HG03103 (cell line): ENCODE data around the gene PHYHIPL.

Source experiments
- ATAC-seq: cut with Tn5 transposase; IDR thresholded peaks from one replicate; pipeline ENCODE4 v1.9.1; 2021; ENCODE audit warnings: low read depth; ENCODE audit not compliant: unreplicated experiment

The PHYHIPL gene

DNA sequence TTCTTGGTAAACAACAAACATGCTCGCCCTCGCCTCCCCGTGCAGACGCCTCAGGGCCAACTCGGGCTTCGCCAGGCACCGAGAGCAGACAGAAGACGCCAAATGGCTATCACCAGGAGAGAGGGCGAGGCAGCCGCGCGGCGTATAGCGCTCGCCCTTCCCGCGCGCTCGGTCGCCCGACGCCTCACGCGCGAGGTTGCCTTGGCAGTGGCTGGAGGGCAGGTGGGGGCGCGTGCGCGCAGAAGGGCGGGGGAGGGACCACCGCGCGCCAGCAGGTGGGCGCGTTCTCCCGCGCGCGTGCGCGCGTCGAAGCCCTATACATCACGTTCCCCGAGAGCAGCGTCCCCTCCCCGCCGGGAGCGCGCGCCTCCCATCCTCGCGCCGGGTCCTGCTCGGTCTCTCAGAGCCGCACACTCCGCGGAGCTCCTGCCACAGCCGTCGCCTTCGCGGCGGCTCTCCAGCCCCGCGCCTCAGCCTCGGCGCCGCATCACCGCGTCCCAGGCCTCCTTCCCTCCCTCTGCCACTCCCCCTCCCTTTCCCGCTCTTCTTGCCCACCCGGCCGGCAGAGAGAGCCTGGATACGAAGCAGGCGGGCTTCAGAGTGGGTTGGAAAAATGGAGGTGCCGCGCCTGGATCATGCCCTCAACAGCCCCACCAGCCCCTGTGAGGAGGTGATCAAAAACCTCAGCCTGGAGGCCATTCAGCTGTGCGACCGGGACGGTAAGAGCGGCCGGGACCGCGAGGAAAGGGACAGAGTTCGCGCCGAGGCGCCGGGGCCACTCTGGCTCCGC lies at the start of gene PHYHIPL:
Gene PHYHIPL (plus strand): TSS at position 403 of the 790 bp plus-strand sequence. CDS start 211 bp downstream, at position 614.
- no peak for ATAC-seq

- no peak for ATAC-seq
These were observed 49.5 kb upstream of the PHYHIPL start for GRCh38 chr10:59126991-59127390.

DNA sequence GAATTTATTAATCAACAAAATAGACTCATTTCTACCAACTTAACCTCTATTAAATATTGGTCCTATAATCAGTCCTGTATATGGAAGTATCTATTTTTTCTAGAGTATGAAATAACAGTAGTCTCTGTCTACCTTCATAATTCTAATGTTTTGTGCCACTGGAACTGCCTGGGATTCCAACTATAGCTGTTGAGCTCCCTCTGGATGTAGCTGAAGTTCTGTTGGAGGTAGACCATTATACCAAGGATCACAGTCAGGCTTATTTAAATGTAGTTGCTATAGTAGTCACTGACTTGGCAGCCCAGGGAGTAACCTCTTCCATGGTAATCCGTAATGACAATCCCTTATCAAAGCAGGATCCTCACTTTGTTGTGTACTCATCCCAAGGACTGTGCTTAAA lies 48.5 kb upstream of the PHYHIPL start:
- ATAC-seq: no peak

GRCh38 chr10:59129867-59130266 lies 46.6 kb upstream of the PHYHIPL start:
- no peak for ATAC-seq

GRCh38 chr10:59131666-59132065 lies 44.8 kb upstream of the PHYHIPL start:
- ATAC-seq: no peak

DNA sequence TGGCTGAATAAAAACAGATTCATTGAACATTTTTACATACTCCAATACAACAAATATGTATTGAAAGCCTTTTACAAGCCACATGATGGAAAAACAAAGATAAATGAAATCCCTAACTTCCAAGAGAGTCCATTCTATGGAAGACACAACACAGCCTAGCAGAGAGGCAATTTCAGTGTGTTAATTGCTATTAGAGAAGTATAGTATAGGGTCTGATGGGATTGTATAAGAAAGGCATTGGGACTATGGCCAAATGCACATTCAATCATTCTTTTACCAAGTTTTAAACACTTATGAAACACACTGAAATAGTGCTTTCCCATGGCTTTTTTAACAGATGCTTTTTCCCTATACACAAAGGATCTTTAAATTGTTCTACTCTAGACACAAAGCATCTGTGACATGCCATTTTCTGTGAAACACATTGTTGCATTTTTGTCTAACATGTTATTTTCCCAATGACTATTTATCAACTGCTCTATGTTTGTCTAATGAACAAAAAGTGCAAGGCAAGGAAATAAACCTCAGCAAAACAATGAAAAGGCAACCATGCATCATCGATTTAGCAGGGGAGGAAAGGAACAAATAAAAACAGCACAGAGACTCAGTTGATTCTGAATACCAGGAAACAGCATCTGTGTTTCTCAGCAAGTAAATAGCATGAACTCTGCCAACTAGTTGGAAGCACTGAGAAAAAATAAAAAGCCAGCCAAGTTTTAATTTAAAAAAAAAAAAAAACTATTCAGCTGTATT lies 42.4 kb upstream of the PHYHIPL start:
- no peak for ATAC-seq

DNA sequence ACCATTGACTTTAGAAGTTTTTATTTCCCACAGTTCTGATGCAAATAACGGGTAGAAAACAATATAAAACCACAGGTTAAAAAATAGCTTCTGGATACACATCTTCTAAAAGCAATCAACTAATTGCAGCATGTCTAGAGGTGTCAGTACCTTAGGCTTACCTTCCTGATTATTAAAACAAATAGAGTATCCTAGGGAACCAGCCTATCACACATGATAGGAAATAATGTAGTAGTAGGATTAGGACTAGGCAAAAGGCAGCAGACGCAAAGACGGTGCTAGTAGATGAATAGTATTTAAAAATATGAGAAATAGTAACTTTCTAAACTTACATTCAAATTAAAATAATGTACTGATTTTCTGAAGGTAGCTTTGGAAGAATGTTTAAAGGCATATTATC lies 41.7 kb upstream of the PHYHIPL start:
- ATAC-seq: no peak

DNA sequence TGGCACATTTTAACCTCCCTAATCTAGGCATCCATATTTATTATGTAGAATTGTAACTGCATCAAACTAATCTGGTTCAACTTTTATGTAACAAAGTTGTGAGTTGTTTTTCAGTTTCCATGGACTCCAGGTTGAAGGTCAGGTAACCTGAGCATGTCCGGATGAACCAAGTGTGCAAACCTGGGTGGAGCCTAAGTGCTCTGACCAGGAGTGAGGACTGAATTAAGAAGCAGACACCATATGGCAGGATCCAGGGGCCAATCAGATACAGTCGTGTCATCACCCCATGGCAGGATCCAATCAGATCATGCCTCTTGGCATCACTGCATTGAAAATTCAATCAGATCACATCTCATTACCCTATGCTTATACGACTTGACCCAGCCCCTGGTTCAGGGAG lies 41.2 kb upstream of the PHYHIPL start:
- no peak for ATAC-seq

DNA sequence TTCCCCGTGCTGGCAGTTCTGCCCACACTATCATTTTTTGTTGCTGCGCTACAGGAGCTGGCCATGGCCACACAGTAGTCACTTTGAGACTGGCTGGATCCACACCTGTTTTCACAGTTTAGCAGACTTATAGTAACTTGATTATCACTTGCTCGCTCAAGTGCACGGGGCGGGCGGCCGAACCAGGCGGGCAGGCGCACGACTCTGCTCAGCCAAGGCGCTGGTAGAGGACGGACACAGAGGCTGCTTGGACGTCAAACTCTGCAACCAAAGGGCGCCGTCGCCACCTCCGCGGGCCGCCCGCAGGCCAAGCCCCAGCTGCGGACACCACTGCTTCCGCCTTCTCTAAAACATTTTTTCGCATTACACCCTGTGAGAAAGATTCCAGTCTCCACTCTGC lies 38.4 kb upstream of the PHYHIPL start:
- no peak for ATAC-seq

- no peak for ATAC-seq
These were observed 32.9 kb upstream of the PHYHIPL start for GRCh38 chr10:59143544-59143943.

- ATAC-seq: no peak
These were observed 27.7 kb upstream of the PHYHIPL start for GRCh38 chr10:59148701-59149100.

DNA sequence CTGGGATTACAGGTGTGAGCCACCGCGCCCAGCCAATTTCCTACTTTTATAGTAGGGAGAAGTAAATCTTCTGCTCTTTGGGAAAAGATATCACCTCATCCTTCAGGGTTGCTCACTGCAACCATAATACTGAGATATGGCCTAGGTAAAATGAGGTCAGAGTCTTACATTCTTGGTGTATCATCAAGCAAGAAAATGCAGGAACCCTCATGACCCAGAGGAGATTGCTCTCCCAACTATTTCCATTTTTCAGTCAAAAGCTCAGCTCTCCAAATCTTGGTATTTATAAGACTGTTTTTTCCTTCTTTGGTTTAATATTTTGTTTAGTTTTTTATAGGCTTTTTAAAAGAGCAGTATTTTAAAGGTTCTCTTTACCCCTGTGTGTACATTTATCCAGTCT lies 20.9 kb upstream of the PHYHIPL start:
- no peak for ATAC-seq

GRCh38 chr10:59167512-59167911 lies 8.9 kb upstream of the PHYHIPL start:
- ATAC-seq: no peak

DNA sequence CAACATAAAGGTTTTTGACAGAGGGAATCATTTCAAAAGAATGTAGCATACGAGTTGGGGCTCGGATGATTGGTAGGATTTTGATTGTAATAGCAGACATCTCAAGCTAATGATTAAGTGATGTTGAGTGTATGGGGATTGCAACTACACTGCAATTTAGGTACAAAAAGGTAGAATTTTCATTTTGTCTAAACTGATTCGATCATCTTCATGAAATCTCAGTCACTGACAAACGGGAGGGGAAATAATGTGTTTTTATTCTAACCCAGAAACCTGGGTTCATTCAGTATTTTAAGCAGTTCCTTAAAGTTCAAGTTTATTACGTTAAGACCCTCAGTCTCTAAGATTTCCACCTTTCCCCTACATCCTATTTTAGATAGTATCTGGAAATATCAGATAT lies 3.9 kb upstream of the PHYHIPL start:
- ATAC-seq: no peak

DNA sequence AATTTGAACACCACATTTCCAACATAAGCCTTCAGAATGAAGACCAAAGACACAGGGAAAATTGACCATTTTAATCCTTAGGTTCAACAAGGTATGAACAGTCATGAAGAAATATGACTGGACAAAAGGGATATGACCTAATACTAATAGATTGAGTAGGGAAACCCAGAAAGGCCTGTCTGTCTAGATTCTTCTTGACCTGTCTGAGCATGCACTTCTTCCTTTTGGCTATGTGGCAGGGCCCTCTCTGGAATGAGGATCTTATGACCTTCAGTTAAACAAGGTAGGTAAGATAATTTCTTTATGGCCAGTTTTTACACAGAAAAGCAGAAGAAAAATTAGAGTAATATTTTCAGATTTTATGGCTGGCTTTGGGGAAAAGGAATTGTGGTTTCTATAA lies 3.0 kb upstream of the PHYHIPL start:
- ATAC-seq: no peak

DNA sequence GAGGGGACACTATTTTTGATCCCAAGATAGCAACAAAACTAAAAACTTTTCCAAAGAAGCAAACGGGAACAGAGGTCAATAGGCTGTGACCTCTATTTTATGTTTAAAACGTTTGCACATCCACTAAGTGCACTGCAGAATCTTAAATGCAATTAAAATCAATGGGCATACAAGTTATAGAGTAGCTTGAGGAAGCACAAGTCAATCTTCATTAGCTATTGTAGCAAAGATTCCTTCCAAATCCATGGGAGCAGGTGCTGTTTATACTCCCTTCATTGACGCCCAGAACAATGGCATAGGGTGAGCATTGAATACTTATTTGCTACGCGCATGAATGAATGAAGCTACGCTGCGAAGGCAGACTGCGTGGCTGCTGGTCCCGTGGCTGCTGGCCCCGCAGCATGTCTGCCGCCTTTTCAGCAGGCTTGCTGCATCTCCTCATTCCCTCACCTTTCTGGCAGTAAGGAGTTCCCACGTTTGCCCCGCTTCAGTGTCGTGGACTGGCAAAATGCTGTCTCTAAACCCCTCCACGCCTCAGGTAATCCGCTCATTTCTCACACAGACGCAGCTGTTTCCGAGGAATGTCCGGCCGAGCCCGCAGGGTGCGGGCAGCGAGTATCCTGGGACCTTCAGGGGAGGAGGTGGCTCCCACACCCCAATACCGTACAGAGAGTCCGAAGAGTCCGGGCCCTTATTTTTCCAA lies 754 bp upstream of the PHYHIPL start:
- no peak for ATAC-seq

- no peak for ATAC-seq
These were observed 771 bp downstream of the PHYHIPL start for GRCh38 chr10:59177031-59177797.

DNA sequence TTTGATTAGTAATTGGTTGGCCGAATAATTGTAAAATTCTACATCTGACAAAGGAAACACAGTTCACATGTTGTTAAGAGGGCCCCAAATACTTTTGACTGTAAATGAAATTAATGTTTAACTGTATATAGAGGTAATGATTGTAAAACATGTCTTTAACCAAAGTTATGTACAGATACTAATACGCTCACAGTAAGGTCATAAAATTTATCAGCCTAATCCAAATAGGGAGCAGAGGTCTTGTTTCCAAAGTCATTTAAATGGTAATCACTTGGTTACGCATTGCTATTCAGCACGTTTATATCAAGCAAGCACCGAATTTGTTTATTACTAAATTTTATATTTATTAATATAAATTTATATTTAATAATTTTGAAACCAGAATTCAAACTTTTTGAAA lies 1.4 kb downstream of the PHYHIPL start:
- no peak for ATAC-seq

- no peak for ATAC-seq
These were observed 2.6 kb downstream of the PHYHIPL start for GRCh38 chr10:59179068-59179467.

DNA sequence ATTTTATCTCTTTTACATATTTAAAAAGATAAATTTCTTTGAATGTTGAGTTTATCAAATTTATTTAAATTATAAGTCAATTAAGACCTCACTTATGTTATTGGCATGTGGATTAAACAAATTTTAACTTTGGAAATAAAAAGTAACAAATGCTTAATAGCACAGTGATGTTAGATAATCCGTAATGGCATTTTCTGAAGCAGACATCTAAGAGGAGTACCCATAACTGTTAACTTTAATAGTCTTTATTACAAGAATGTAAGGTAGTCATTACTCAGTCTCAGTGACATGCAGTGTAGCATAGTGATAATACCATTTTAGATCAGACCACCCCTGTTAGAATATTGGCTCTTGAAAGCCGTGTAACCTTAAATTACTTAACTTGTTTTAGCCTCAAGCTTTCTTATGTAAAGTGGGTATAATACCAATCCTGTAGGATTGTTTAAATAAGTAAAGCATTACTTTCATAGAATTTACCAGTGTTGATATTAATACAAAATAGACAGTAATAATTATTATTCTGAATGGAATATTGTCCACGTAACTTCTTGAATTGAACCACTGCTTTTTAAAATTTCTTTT lies 4.3 kb downstream of the PHYHIPL start:
- ATAC-seq: no peak
